ENCODE data around the gene HCFC1R1. TPM values are rescaled to one million over a fixed set of nuclear protein-coding genes. Genes with fewer than 3 reads are reported as not detected.
"Not testable (repeated sequence)": the region's sequence is repeated elsewhere in the genome, so short reads cannot be mapped to it uniquely, and the experiment has no call there.

The HCFC1R1 gene
- total and polyA plus RNA-seq, 2 experiments from 2014 or later: 50.8 to 109 TPM

GRCh38 chr16:3057181-3058138 lies 33.7 kb upstream of the HCFC1R1 start:
- no peaks in the 10 kb centered on the region for H3K4me1 ChIP-seq (ENCODE audit: low read depth)
- no peak overlapping the region for H3K4me3 ChIP-seq
- no peak for TF ChIP-seq CTCF (IDR thresholded peaks at IDR 0.05; ENCODE audit: low read depth, low read length)
- H3K36me3 ChIP-seq: no peaks in the 10 kb centered on the region
- no peak overlapping the region for H3K27ac ChIP-seq
- no peak for DNase-seq (ENCODE audit: low read depth in 1 of 2, low spot score in 1 of 2)
- peaks cover 2% of the 10 kb centered on the region for H3K27me3 ChIP-seq
- H3K9me3 ChIP-seq (ENCODE audit: low read depth): no peaks in the 10 kb centered on the region

- Histone ChIP-seq H3K36me3 (no peaks in the 10 kb centered on the region), H3K4me1 (ENCODE audit: low read depth) (no peaks in the 10 kb centered on the region), H3K9me3 (ENCODE audit: low read depth) (no peaks in the 10 kb centered on the region), H3K27ac (no peak overlapping the region), H3K4me3 (no peak overlapping the region), H3K27me3 (peaks cover 2% of the 10 kb centered on the region)
- no peak for DNase-seq (ENCODE audit: low read depth in 1 of 2, low spot score in 1 of 2)
- no peak for TF ChIP-seq CTCF (IDR thresholded peaks at IDR 0.05; ENCODE audit: low read depth, low read length)
These were observed 32.8 kb upstream of the HCFC1R1 start for GRCh38 chr16:3056336-3057180.

- H3K4me3 ChIP-seq; DNase-seq (ENCODE audit: low read depth in 1 of 2, low spot score in 1 of 2); H3K27ac ChIP-seq; H3K4me1 ChIP-seq (ENCODE audit: low read depth); H3K36me3 ChIP-seq; H3K9me3 ChIP-seq (ENCODE audit: low read depth); H3K27me3 ChIP-seq: not testable (repeated sequence)
These were observed 32.0 kb upstream of the HCFC1R1 start for GRCh38 chr16:3055734-3056115.

GRCh38 chr16:3054965-3055733 lies 31.4 kb upstream of the HCFC1R1 start:
- Histone ChIP-seq H3K27me3 (peaks cover 2% of the 10 kb centered on the region), H3K4me3 (no peak overlapping the region), H3K36me3 (no peaks in the 10 kb centered on the region), H3K9me3 (ENCODE audit: low read depth) (no peaks in the 10 kb centered on the region), H3K27ac (no peak overlapping the region), H3K4me1 (ENCODE audit: low read depth) (no peaks in the 10 kb centered on the region)
- no peak for TF ChIP-seq CTCF (IDR thresholded peaks at IDR 0.05; ENCODE audit: low read depth, low read length)
- no peak for DNase-seq (ENCODE audit: low read depth in 1 of 2, low spot score in 1 of 2)

GRCh38 chr16:3053330-3053710 lies 29.6 kb upstream of the HCFC1R1 start:
- not testable (repeated sequence) for H3K4me3 ChIP-seq; H3K36me3 ChIP-seq; DNase-seq (ENCODE audit: low read depth in 1 of 2, low spot score in 1 of 2); H3K4me1 ChIP-seq (ENCODE audit: low read depth); H3K9me3 ChIP-seq (ENCODE audit: low read depth); H3K27ac ChIP-seq
- H3K27me3 ChIP-seq: peaks cover 16% of the 10 kb centered on the region

GRCh38 chr16:3052571-3053329 lies 29.0 kb upstream of the HCFC1R1 start:
- H3K4me3 ChIP-seq; H3K9me3 ChIP-seq (ENCODE audit: low read depth); H3K36me3 ChIP-seq; H3K27ac ChIP-seq; DNase-seq (ENCODE audit: low read depth in 1 of 2, low spot score in 1 of 2); H3K4me1 ChIP-seq (ENCODE audit: low read depth): not testable (repeated sequence)
- H3K27me3 ChIP-seq: peaks cover 22% of the 10 kb centered on the region
